OCI-LY1 (cell line): ENCODE results near the gene NUBPL.

ENCODE experiments used
- H2AFZ ChIP-seq: fragments of 200-600 bp; sonication (generic), shearing (Covaris generic); 2 replicates; pipeline ENCODE4 v1.6.0; 2014; ENCODE audit warnings: antibody characterized with exemption, mild to moderate bottlenecking, low read length
- H3F3A ChIP-seq: fragments of 200-600 bp; sonication (generic), shearing (Covaris generic); 2 replicates; pipeline ENCODE4 v1.6.0; 2014; ENCODE audit warnings: mild to moderate bottlenecking, antibody characterized with exemption, low read length, moderate library complexity; ENCODE audit not compliant: insufficient read depth
- H3K27ac ChIP-seq: fragments of 200-600 bp; sonication (generic); 2 replicates; pipeline ENCODE4 v1.5.1; 2014; ENCODE audit warnings: low read length, mixed run types, mild to moderate bottlenecking, low read depth; ENCODE audit not compliant: poor library complexity, severe bottlenecking
- H3K27me3 ChIP-seq: fragments of 200-600 bp; sonication (generic); 2 replicates; pipeline ENCODE4 v1.6.0; 2014; ENCODE audit warnings: antibody characterized with exemption, mild to moderate bottlenecking, low read length, moderate library complexity; ENCODE audit not compliant: insufficient read depth
- H3K36me3 ChIP-seq: fragments of 200-600 bp; sonication (generic); 2 replicates; pipeline ENCODE4 v1.6.1; 2014; ENCODE audit warnings: mild to moderate bottlenecking, antibody characterized with exemption, low read length, moderate library complexity, mixed read lengths; ENCODE audit not compliant: insufficient read depth
- H3K4me1 ChIP-seq: fragments of 200-600 bp; sonication (generic); 2 replicates; pipeline ENCODE4 v1.5.1; 2014; ENCODE audit warnings: mild to moderate bottlenecking, low read length, moderate library complexity; ENCODE audit not compliant: insufficient read depth, severe bottlenecking
- H3K4me2 ChIP-seq: fragments of 200-600 bp; sonication (generic), shearing (Covaris generic); 2 replicates; pipeline ENCODE4 v1.6.1; 2014; ENCODE audit warnings: low read length
- H3K4me3 ChIP-seq: fragments of 200-600 bp; sonication (generic); 2 replicates; pipeline ENCODE4 v1.5.1; 2014; ENCODE audit warnings: low read length, low read depth, mild to moderate bottlenecking, mixed read lengths; ENCODE audit not compliant: poor library complexity, severe bottlenecking
- H3K79me2 ChIP-seq: fragments of 200-600 bp; shearing (Covaris generic); 2 replicates; pipeline ENCODE4 v1.6.1; 2016; ENCODE audit warnings: mixed run types, low read length, mixed read lengths; ENCODE audit not compliant: insufficient read depth
- H3K9ac ChIP-seq: fragments of 200-600 bp; sonication (generic), shearing (Covaris generic); 2 replicates; pipeline ENCODE4 v1.6.1; 2014; ENCODE audit warnings: mild to moderate bottlenecking, low read length, mixed read lengths
- H3K9me2 ChIP-seq: fragments of 200-600 bp; sonication (generic), shearing (Covaris generic); 2 replicates; pipeline ENCODE4 v1.6.1; 2014; ENCODE audit warnings: low read depth, mild to moderate bottlenecking, low read length, mixed read lengths
- H3K9me3 ChIP-seq: fragments of 200-600 bp; shearing (Covaris generic); 2 replicates; pipeline ENCODE4 v1.6.1; 2014; ENCODE audit warnings: low read length, mixed read lengths
- H4K20me1 ChIP-seq: fragments of 200-600 bp; sonication (generic), shearing (Covaris generic); 2 replicates; pipeline ENCODE4 v1.6.0; 2016; ENCODE audit warnings: mild to moderate bottlenecking, low read length; ENCODE audit not compliant: insufficient read depth
- EZH2 ChIP-seq: fragments of 200-600 bp; sonication (generic), shearing (Covaris generic); IDR thresholded peaks from 2 replicates; pipeline ENCODE4 v1.8.0; 2017; ENCODE audit warnings: borderline replicate concordance, mixed run types, mild to moderate bottlenecking, antibody characterized with exemption, low read length, moderate library complexity, mixed read lengths
- TF ChIP-seq, protein P1 (sequence below): fragments of 200-600 bp; sonication (generic), shearing (Covaris generic); IDR thresholded peaks from 2 replicates; pipeline ENCODE4 v1.5.1; 2017; ENCODE audit warnings: mild to moderate bottlenecking, antibody characterized with exemption, low read length, moderate library complexity, mixed read lengths

NUBPL gene

DNA sequence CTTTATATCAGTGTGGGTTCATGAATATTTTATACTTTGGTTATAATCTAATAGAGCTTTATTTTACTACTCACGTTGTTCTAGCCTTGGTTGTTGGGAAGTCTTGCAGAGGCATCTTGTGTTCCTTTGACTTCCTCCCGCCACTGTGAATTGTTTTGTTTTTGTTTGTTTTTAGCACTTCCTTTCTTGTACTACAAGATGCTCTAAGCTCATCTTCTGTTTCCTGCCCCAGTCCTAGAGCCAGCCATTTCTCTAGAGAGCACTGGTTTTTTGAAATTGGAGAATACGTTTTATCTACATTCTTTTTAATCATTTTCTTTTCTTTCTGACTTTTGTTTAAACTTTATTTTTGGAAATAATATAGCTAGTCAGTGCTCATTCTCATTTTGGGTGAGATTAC, 15.9 kb upstream of the NUBPL start:
- H3K4me2 ChIP-seq, result no peak overlapping the region
- no peaks in the 10 kb centered on the region for H3K36me3 ChIP-seq
- no peak overlapping the region for H3K9ac ChIP-seq
- no peak for TF ChIP-seq EZH2
- TF ChIP-seq, protein P1, sequence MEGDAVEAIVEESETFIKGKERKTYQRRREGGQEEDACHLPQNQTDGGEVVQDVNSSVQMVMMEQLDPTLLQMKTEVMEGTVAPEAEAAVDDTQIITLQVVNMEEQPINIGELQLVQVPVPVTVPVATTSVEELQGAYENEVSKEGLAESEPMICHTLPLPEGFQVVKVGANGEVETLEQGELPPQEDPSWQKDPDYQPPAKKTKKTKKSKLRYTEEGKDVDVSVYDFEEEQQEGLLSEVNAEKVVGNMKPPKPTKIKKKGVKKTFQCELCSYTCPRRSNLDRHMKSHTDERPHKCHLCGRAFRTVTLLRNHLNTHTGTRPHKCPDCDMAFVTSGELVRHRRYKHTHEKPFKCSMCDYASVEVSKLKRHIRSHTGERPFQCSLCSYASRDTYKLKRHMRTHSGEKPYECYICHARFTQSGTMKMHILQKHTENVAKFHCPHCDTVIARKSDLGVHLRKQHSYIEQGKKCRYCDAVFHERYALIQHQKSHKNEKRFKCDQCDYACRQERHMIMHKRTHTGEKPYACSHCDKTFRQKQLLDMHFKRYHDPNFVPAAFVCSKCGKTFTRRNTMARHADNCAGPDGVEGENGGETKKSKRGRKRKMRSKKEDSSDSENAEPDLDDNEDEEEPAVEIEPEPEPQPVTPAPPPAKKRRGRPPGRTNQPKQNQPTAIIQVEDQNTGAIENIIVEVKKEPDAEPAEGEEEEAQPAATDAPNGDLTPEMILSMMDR, result no peak
- no peaks in the 10 kb centered on the region for H3K27me3 ChIP-seq
- H3K9me3 ChIP-seq, result no peaks in the 10 kb centered on the region
- no peaks in the 10 kb centered on the region for H3K79me2 ChIP-seq
- no peaks in the 10 kb centered on the region for H4K20me1 ChIP-seq
- no peak overlapping the region for H3K27ac ChIP-seq
- H2AFZ ChIP-seq, result no peak overlapping the region
- H3F3A ChIP-seq, result no peaks in the 10 kb centered on the region
- no peaks in the 10 kb centered on the region for H3K4me1 ChIP-seq
- H3K4me3 ChIP-seq, result no peak overlapping the region
- H3K9me2 ChIP-seq, result no peaks in the 10 kb centered on the region

DNA sequence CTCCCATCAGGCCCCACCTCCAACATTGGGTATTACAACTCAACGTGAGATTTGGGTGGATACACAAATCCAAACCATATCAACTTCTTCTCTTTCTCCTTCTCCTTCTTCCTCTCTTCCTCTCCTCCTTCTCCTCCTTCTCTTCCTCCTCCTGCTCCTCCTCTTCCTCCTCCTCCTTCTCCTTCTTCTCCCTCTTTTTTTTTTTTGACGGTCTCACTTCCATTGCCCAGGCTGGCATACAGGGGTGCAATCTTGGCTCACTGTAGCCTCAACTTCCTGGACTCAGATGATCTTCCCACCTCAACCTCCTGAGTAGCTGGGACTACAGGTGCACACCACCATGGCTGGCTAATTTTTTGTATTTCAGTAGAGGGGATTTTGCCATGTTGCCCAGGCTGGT, 11.4 kb upstream of the NUBPL start:
- no peaks in the 10 kb centered on the region for H3K4me1 ChIP-seq
- H3K27ac ChIP-seq, result no peak overlapping the region
- H3K36me3 ChIP-seq, result no peaks in the 10 kb centered on the region

DNA sequence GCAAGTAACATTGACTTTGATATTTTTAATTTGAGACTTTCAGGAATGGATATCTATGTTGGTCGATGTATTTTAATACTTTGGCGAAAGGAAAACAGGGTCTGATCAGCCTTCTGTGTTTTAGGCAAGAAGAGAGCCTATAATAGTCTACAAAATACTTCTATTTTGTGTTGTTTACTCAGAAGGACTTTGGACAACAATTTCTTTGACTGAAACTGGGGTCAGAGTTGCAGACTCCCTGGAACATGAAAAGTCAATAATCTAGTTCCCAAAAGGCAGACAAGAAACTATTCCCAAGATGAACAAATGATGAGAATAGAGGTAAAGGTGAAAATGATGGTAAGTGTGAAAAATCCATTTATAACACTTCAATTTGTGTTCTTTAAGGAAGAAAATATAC, 10.6 kb upstream of the NUBPL start:
- no peak overlapping the region for H3K4me2 ChIP-seq
- no peaks in the 10 kb centered on the region for H3K9me2 ChIP-seq
- H3K9me3 ChIP-seq, result no peaks in the 10 kb centered on the region
- no peak overlapping the region for H2AFZ ChIP-seq
- no peaks in the 10 kb centered on the region for H3K79me2 ChIP-seq
- no peak overlapping the region for H3K4me3 ChIP-seq
- no peaks in the 10 kb centered on the region for H3K36me3 ChIP-seq
- H3K4me1 ChIP-seq, result no peaks in the 10 kb centered on the region
- H3K27ac ChIP-seq, result no peak overlapping the region
- H3K9ac ChIP-seq, result no peak overlapping the region
- H3F3A ChIP-seq, result no peaks in the 10 kb centered on the region
- H4K20me1 ChIP-seq, result no peaks in the 10 kb centered on the region
- TF ChIP-seq, protein P1, result no peak
- no peak for TF ChIP-seq EZH2
- no peaks in the 10 kb centered on the region for H3K27me3 ChIP-seq

More for the DNA sequence above, 11.4 kb upstream of the NUBPL start:
- Histone ChIP-seq H2AFZ (no peak overlapping the region), H3K9me3 (no peaks in the 10 kb centered on the region), H3K27me3 (no peaks in the 10 kb centered on the region), H4K20me1 (no peaks in the 10 kb centered on the region), H3K4me3 (no peak overlapping the region), H3K79me2 (no peaks in the 10 kb centered on the region), H3F3A (no peaks in the 10 kb centered on the region), H3K4me2 (no peak overlapping the region), H3K9me2 (no peaks in the 10 kb centered on the region), H3K9ac (no peak overlapping the region)
- no peak for TF ChIP-seq EZH2
- TF ChIP-seq, protein P1, result no peak
